ENCODE data around the gene PDE11A. TPM values are rescaled to one million over a fixed set of nuclear protein-coding genes. Genes with fewer than 3 reads are reported as not detected.

Gene PDE11A
- total RNA-seq, 4 donors from 2014 or later = 1.7 TPM; not detected in 3

GRCh38 chr2:177929662-177930522, 142.7 kb downstream of the PDE11A start:
- H3K4me1 ChIP-seq = no peaks in the 10 kb centered on the region
- no peak overlapping the region for H3K27ac ChIP-seq
- 28 to 52% methylated on average over 2 of the region's 2 CpGs for WGBS, 2 donors
- H3K27me3 ChIP-seq = no peaks in the 10 kb centered on the region
- H3K9me3 ChIP-seq = peaks cover 0 to 6% (median 0%) of the 10 kb centered on the region in 4 donors
- no peak overlapping the region for H3K4me3 ChIP-seq
- H3K36me3 ChIP-seq = no peaks in the 10 kb centered on the region
- DNase-seq (ENCODE audit: low spot score in 2 of 2) = no peak
- TF ChIP-seq CTCF (IDR thresholded peaks at IDR 0.05) = no peak
- TF ChIP-seq EP300 (IDR thresholded peaks at IDR 0.05) = no peak
- no peak for TF ChIP-seq POLR2A (IDR thresholded peaks at IDR 0.05)

GRCh38 chr2:177923323-177923722, 149.3 kb downstream of the PDE11A start:
- no peaks in the 10 kb centered on the region for H3K36me3 ChIP-seq
- no peak overlapping the region for H3K27ac ChIP-seq
- H3K9me3 ChIP-seq = no peaks in the 10 kb centered on the region
- DNase-seq (ENCODE audit: low spot score in 2 of 2) = no peak
- no peaks in the 10 kb centered on the region for H3K27me3 ChIP-seq
- H3K4me1 ChIP-seq = no peaks in the 10 kb centered on the region
- WGBS, 2 donors = 90 to 92% methylated on average over 2 of the region's 2 CpGs
- H3K4me3 ChIP-seq = no peak overlapping the region
- no peak for TF ChIP-seq POLR2A (IDR thresholded peaks at IDR 0.05)
- TF ChIP-seq CTCF (IDR thresholded peaks at IDR 0.05) = no peak

GRCh38 chr2:177921726-177922125, 150.9 kb downstream of the PDE11A start:
- TF ChIP-seq CTCF (IDR thresholded peaks at IDR 0.05) (no peak), EP300 (IDR thresholded peaks at IDR 0.05) (no peak), POLR2A (IDR thresholded peaks at IDR 0.05) (no peak)
- no peaks in the 10 kb centered on the region for H3K27me3 ChIP-seq
- 72% methylated on average over 3 of the region's 3 CpGs for WGBS, 2 donors
- H3K4me3 ChIP-seq = no peak overlapping the region
- DNase-seq (ENCODE audit: low spot score in 2 of 2) = no peak
- H3K9me3 ChIP-seq = no peaks in the 10 kb centered on the region
- no peak overlapping the region for H3K27ac ChIP-seq
- H3K4me1 ChIP-seq = no peaks in the 10 kb centered on the region
- H3K36me3 ChIP-seq = no peaks in the 10 kb centered on the region

GRCh38 chr2:177917169-177917568, 155.4 kb downstream of the PDE11A start:
- H3K4me1 ChIP-seq = no peaks in the 10 kb centered on the region
- 92 to 94% methylated on average over 1 of the region's 1 CpG for WGBS, 2 donors
- no peak overlapping the region for H3K4me3 ChIP-seq
- DNase-seq (ENCODE audit: low spot score in 2 of 2) = no peak
- TF ChIP-seq CTCF (IDR thresholded peaks at IDR 0.05) (no peak), POLR2A (IDR thresholded peaks at IDR 0.05) (no peak), EP300 (IDR thresholded peaks at IDR 0.05) (no peak)
- H3K36me3 ChIP-seq = no peaks in the 10 kb centered on the region
- no peaks in the 10 kb centered on the region for H3K27me3 ChIP-seq
- H3K9me3 ChIP-seq = no peaks in the 10 kb centered on the region
- H3K27ac ChIP-seq = no peak overlapping the region

GRCh38 chr2:177916342-177916741, 156.2 kb downstream of the PDE11A start:
- WGBS, 2 donors = 68 to 77% methylated on average over 4 of the region's 4 CpGs
- no peak for DNase-seq (ENCODE audit: low spot score in 2 of 2)
- Histone ChIP-seq H3K36me3 (no peaks in the 10 kb centered on the region), H3K4me1 (no peaks in the 10 kb centered on the region), H3K4me3 (no peak overlapping the region), H3K27ac (no peak overlapping the region), H3K27me3 (no peaks in the 10 kb centered on the region), H3K9me3 (no peaks in the 10 kb centered on the region)
- TF ChIP-seq CTCF (IDR thresholded peaks at IDR 0.05) (no peak), EP300 (IDR thresholded peaks at IDR 0.05) (no peak)

Data from tibial nerve (tissue), 4 donors.